Activated T-helper 1 cell treated with anti-CD3 and anti-CD28 coated beads, Interleukin-12 subunit alpha, Interleukin-12 subunit beta, Interleukin-2, Interleukin-4 antibody, amounts not matched to agents 30 ng/mL and 10 ng/mL and 1 ng/mL, durations not matched to agents 14 hours and 24 hours and 36 hours (primary cell): Measurements from ENCODE around the gene AEBP2. TPM values are rescaled to one million over a fixed set of nuclear protein-coding genes. Genes with fewer than 3 reads are reported as not detected.
"Not testable (repeated sequence)": the region's sequence is repeated elsewhere in the genome, so short reads cannot be mapped to it uniquely, and the experiment has no call there.

Experiments
- DNase-seq: peaks from one replicate; pipeline ENCODE4 v3.0.0; 2021; ENCODE audit warnings: low spot score
- H3K27ac Mint-ChIP-seq: one replicate; pipeline ENCODE4 v1.8.0; 2021; ENCODE audit warnings: mild to moderate bottlenecking, mixed read lengths
- H3K27me3 Mint-ChIP-seq: one replicate; pipeline ENCODE4 v1.8.0; 2022; ENCODE audit warnings: mild to moderate bottlenecking, moderate library complexity, mixed read lengths; ENCODE audit not compliant: insufficient read depth
- H3K36me3 Mint-ChIP-seq: one replicate; pipeline ENCODE4 v1.8.0; 2021; ENCODE audit warnings: low read depth, mixed read lengths
- H3K4me1 Mint-ChIP-seq: one replicate; pipeline ENCODE4 v1.8.0; 2021; ENCODE audit warnings: low read depth, mixed read lengths
- H3K4me3 Mint-ChIP-seq: one replicate; pipeline ENCODE4 v1.8.0; 2021; ENCODE audit warnings: mild to moderate bottlenecking, moderate library complexity, mixed read lengths
- H3K9me3 Mint-ChIP-seq: one replicate; pipeline ENCODE4 v1.8.0; 2021; ENCODE audit warnings: mixed read lengths
- intact Hi-C: fragments of 100-400 bp; cut with micrococcal nuclease; formaldehyde crosslinking; loops from one replicate; pipeline ENCODE4 v1.15.1; 2024
- total RNA-seq: library from RNA; stranded (reverse); gene quantifications from 2 replicates; pipeline ENCODE4 v1.2.3, GENCODE V29; 2022

The AEBP2 gene
- total RNA-seq, 1 donor from 2014 or later = 53.9 TPM

DNA sequence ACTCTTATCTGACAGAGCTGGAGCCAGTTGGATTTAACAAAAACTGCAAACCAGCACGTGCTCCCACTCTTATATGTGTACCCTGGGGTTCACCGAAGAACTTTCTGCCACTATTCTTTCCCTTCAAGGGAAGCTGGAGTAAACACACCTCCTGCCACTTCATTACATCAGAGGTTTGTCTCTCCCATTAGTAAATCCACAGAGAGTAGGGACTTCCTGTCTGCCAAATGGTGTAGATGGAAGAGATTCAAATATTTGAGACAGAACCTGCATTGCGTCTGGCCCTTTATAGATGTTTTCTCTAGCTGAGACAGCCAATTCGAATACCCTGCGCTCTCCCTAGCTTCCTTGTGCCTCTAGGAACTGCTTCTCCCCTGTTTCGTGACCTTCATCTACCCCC lies 29.1 kb upstream of the AEBP2 start:
- no peak overlapping the region for H3K27ac Mint-ChIP-seq
- intact Hi-C loops = no loop called here
- no peaks in the 10 kb centered on the region for H3K27me3 Mint-ChIP-seq
- H3K4me1 Mint-ChIP-seq = no peaks in the 10 kb centered on the region
- DNase-seq = no peak
- H3K36me3 Mint-ChIP-seq = no peaks in the 10 kb centered on the region
- no peak overlapping the region for H3K4me3 Mint-ChIP-seq
- H3K9me3 Mint-ChIP-seq = no peaks in the 10 kb centered on the region

DNA sequence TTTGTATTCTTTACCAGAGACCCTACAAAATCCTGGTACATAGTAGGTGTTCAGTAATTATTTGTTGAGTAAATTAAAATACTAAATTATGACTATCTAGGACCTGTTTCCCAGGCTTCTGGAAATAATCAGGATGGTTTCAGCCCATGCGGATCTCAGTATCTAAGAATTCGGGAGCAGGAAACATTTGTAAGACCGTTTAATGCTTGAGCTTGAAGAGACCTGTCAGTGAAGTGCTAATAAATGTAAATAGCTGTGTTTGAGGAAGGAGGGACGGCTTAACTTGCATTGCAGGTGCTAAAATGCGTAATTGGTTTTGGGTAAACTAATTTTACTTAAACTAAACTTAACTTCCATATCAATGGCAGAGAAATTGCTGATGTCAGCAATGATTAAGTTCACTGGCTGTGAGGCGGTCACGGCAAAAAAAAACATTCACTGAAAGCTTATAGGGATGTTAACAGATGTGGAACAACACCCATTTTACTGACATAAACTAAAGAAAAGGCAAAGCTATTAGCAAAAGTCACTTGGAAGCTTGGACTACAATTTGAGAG lies 28.6 kb upstream of the AEBP2 start:
- Mint-ChIP-seq H3K4me3 (no peak overlapping the region), H3K9me3 (no peaks in the 10 kb centered on the region), H3K4me1 (no peaks in the 10 kb centered on the region), H3K27ac (no peak overlapping the region), H3K27me3 (no peaks in the 10 kb centered on the region), H3K36me3 (no peaks in the 10 kb centered on the region)
- no peak for DNase-seq
- intact Hi-C loops = no loop called here

DNA sequence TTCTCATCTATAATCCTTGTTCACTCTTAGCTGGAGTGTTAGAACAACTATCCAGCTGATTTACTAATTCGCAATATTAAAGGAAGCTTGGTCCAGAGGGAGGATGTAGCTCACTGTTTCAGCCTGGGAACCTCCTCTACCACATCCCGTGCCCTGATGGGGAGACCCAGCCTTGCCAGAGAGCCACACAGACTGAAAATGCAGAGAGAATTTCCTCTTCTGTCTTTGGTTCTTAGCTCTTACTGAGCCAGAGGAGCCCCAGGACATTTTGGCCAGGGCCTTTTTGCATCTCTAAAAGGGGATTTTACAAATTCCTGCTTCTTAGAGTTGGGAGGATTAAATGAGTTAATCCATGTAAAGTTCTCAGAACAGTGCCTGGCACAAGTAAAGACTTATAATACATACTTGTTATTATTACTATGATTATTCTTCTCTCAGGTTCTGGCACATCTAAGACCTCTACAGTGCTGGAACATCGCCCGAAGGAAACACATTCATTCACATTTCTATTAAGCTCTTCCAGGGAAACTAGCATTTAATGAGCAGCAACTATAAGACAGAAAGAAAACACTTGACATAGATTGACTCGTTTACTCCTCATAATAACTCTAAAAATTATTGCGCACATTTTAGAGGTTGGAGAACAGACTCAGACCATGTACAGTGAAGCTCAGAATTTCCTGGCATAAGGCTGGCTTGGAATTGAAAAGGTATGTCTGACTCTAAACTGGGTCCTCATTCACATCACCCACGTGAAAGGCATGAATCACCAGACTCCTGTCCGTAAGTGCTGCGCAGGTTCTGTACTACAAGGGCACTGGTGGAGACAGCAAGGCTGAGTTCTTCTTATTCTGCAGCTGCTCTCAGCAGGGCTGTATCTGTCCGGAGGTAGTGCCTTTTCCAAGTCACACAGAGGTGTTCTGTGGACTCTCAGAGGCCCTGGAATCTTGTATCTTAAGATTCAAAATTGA lies 27.8 kb upstream of the AEBP2 start:
- H3K4me1 Mint-ChIP-seq = no peaks in the 10 kb centered on the region
- H3K9me3 Mint-ChIP-seq = no peaks in the 10 kb centered on the region
- H3K27ac Mint-ChIP-seq = no peak overlapping the region
- no peak for DNase-seq
- H3K36me3 Mint-ChIP-seq = no peaks in the 10 kb centered on the region
- no peak overlapping the region for H3K4me3 Mint-ChIP-seq
- H3K27me3 Mint-ChIP-seq = no peaks in the 10 kb centered on the region
- intact Hi-C loops = no loop called here

DNA sequence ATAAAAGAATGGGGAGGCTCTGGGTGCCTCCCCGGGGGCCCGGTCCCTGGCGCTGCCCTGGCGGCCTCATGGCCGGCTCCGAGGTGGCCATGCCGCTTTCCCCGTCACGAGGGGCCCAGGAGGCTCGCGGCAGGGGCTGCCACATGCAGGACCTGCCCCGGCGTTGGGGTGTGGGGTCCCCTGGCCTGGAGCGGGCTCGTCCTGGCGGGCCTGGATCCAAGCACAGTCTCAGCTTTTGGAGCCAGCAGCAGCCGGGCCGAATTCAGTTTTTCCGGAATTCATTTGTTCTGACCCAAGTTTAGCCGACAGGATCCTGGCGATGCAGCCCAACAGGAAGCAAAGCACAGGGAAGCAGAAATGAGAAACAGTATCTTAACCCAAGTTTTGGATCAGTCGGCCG lies 26.4 kb upstream of the AEBP2 start:
- Mint-ChIP-seq H3K4me3 (no peak overlapping the region), H3K27ac (no peak overlapping the region), H3K27me3 (no peaks in the 10 kb centered on the region), H3K9me3 (no peaks in the 10 kb centered on the region), H3K4me1 (peaks cover 4% of the 10 kb centered on the region), H3K36me3 (no peaks in the 10 kb centered on the region)
- intact Hi-C loops = no loop called here
- no peak for DNase-seq

DNA sequence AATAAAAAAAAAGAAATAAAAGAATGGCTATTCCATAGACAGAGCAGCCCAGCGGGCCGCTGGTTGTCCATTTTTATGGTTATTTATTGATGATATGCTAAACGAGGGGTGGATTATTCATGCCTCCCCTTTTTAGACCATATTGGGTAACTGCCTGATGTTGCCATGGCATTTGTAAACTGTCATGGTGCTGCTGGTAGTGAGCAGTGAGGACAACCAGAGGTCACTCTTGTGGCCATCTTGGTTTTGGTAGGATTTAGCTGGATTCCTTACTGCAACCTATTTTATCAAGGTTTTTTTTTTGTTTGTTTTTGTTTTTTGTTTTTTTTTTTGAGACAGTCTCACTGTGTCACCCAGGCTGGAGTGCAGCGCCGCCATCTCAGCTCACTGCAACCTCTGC lies 25.7 kb upstream of the AEBP2 start:
- H3K9me3 Mint-ChIP-seq, H3K27me3 Mint-ChIP-seq, H3K36me3 Mint-ChIP-seq, H3K4me3 Mint-ChIP-seq, intact Hi-C loops, H3K4me1 Mint-ChIP-seq, DNase-seq, H3K27ac Mint-ChIP-seq: not testable (repeated sequence)

DNA sequence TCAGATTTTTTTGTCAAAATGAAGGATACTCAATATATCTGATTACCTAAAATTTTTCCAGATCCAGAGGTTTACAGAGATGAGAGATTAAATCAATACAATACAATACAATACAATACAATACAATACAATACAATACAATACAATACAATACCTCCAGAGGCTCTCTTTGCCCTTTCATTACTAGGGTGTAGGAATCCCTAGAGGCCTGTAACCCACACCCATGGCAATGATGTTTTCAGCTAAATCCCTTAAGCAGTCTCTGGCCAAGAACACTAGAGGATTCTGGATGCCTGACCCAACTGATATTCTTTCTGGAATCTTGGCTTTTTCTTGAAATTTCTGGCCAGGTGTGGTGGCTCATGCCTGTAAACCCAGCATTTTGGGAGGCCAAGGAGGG lies 23.7 kb upstream of the AEBP2 start:
- no peak overlapping the region for H3K4me3 Mint-ChIP-seq
- peaks cover 5% of the 10 kb centered on the region for H3K4me1 Mint-ChIP-seq
- no peak for DNase-seq
- no peaks in the 10 kb centered on the region for H3K36me3 Mint-ChIP-seq
- intact Hi-C loops = no loop called here
- no peaks in the 10 kb centered on the region for H3K9me3 Mint-ChIP-seq
- H3K27me3 Mint-ChIP-seq = no peaks in the 10 kb centered on the region
- H3K27ac Mint-ChIP-seq = no peak overlapping the region

DNA sequence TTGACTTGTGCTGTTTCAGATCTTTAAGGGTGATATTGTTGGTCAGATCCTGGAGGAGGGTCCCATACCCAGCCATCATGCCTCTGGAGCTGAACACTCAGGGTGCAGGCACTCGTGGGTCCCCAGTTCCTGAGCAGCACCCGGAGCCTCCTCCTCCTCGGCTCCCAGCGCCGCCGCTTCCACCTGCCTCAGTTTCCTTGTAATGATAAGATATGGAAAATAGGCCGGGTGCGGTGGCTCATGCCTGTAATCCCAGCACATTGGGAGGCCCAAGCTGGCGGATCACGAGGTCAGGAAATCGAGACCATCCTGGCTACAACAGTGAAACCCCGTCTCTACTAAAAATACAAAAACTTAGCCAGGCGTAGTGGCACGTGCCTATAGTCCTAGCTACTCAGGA lies 20.2 kb upstream of the AEBP2 start:
- Mint-ChIP-seq H3K27ac (no peak overlapping the region), H3K9me3 (no peaks in the 10 kb centered on the region), H3K36me3 (no peaks in the 10 kb centered on the region), H3K4me3 (no peak overlapping the region), H3K27me3 (no peaks in the 10 kb centered on the region), H3K4me1 (peaks cover 17% of the 10 kb centered on the region)
- DNase-seq = no peak
- intact Hi-C loops = no loop called here

DNA sequence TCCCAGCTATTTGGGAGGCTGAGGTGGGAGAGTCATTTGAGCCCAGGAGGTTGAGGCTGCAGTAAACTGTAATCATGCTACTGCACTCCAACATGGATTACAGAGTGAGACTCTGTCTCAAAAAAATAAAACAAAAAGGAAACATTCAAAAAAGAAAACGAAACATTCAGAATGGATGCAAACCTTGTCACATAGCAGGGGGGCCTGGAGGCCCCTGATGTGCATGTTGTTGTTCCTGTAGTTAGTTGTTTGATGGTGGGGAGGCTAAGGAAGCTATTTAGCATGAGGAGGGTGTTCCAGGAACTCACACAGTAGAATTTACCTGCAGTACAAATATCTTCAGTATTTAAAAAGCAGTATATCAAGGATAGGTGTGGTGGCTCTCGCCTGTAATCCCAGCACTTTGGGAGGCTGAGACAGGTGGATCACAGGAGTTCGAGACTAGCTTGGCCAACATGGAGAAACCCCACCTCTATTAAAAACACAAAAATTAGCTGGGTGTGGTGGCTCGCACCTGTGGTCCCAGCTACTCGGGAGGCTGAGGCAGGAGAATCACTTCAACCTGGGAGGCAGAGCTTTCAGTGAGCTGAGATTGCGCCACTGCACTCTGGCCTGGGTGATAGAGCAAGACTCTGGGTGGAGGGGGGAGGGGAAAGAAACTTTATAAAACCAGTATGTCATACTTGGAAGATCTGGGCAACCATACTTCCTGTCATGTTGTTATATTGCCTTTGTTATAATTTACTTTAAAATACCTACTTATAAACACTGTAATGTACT lies 17.6 kb upstream of the AEBP2 start:
- Mint-ChIP-seq H3K27me3 (no peaks in the 10 kb centered on the region), H3K4me1 (peaks cover 17% of the 10 kb centered on the region), H3K27ac (peak overlapping the region; percentile 48), H3K9me3 (no peaks in the 10 kb centered on the region), H3K36me3 (no peaks in the 10 kb centered on the region), H3K4me3 (no peak overlapping the region)
- intact Hi-C loops = no loop called here
- DNase-seq = no peak

DNA sequence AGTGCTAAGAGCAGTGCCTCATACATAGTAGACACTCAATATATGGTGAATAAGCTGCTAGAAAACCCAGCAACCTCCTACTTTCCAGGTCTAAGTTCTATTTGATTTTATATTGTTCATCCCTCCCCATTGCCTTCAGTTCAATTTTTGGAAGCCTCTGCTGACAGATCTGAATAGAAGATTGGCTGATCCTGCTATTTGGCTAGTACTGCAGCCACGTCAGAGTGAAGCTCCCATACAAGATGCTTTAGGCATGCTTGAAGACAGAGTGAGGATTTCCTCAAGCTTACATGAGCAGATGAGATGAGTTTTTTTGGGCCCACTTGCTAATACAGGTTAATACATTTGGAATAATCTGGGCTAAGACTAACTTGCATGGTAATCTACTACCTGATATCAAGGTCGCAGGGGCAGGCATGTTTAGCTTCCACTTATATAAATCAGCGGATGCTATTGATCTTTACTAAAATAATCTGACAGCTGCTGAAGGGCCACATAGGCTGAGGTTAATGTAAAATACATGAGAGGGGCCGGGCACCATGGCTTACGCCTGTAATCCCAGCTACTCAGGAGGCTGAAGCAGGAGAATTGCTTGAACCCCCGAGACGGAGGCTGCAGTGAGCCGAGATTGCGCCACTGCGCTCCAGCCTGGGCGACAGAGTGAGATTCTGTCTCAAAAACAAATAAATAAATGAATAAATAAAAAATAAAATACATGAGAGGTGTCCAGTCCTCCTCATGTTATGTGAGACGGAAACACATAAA lies 15.9 kb upstream of the AEBP2 start:
- Mint-ChIP-seq H3K9me3 (no peaks in the 10 kb centered on the region), H3K36me3 (peaks cover 2% of the 10 kb centered on the region), H3K27me3 (no peaks in the 10 kb centered on the region), H3K4me3 (no peak overlapping the region), H3K27ac (no peak overlapping the region), H3K4me1 (peaks cover 18% of the 10 kb centered on the region)
- intact Hi-C loops = no loop called here
- no peak for DNase-seq

DNA sequence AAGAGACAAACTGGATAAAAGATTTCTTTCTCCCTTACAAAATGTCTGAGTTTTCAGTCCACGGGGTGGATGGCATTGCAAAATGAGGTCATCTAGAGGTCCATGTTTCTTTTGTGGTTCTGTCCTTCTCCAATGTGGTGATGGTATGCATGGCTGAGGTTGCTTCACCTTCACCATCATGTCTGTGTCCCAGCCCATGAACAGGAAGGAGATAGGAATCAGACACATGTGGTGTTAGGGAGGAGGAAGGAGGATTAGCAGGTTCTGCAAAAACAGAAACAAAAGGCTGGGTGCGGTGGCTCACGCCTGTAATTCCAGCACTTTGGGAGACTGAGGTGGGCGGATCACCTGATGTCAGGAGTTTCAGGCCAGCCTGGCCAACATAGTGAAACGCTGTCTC lies 11.0 kb upstream of the AEBP2 start:
- Mint-ChIP-seq H3K27ac (no peak overlapping the region), H3K9me3 (no peaks in the 10 kb centered on the region), H3K4me1 (peaks cover 32% of the 10 kb centered on the region), H3K4me3 (no peak overlapping the region), H3K36me3 (peaks cover 10% of the 10 kb centered on the region), H3K27me3 (no peaks in the 10 kb centered on the region)
- intact Hi-C loops = no loop called here
- no peak for DNase-seq

DNA sequence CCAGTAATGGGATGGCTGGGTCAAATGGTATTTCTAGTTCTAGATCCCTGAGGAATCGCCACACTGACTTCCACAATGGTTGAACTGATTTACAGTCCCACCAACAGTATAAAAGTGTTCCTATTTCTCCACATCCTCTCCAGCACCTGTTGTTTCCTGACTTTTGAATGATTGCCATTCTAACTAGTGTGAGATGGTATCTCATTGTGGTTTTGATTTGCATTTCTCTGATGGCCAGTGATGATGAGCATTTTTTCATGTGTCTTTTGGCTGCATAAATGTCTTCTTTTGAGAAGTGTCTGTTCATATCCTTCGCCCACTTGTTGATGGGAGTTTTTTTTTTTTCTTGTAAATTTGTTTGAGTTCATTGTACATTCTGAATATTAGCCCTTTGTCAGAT lies 9.8 kb upstream of the AEBP2 start:
- not testable (repeated sequence) for H3K27me3 Mint-ChIP-seq, H3K9me3 Mint-ChIP-seq, H3K27ac Mint-ChIP-seq

DNA sequence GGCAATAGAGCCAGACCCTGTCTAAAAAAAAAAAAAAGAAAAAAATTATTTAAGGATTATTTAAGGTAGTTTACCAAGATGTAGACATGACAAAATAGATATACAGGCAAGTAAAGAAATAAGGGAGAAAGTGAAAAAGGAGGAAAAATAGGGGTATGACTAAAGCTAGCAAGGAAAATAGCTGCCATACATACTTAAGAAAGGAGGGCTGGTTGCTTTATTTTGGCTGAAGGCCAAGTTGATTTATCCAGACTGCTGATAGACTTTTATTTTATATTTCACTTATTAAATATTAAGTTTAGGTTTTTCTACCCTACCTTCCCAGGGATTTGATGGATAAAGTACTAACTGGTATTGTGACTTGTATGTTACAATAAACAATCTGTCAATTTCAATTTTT lies 8.3 kb upstream of the AEBP2 start:
- H3K4me1 Mint-ChIP-seq = peaks cover 48% of the 10 kb centered on the region
- peak overlapping the region; percentile 99 for H3K27ac Mint-ChIP-seq
- no peak overlapping the region for H3K4me3 Mint-ChIP-seq
- no peak for DNase-seq
- H3K9me3 Mint-ChIP-seq = no peaks in the 10 kb centered on the region
- intact Hi-C loops = loop anchor here (1.0 to 10.0 kb wide), 2 partner anchors 248 to 464 kb away; no protein-coding TSS in a partner anchor
- no peaks in the 10 kb centered on the region for H3K27me3 Mint-ChIP-seq
- H3K36me3 Mint-ChIP-seq = peaks cover 10% of the 10 kb centered on the region

More for the DNA sequence above, 9.8 kb upstream of the AEBP2 start:
- H3K4me3 Mint-ChIP-seq, DNase-seq, intact Hi-C loops: not testable (repeated sequence)
- Mint-ChIP-seq H3K4me1 (peaks cover 35% of the 10 kb centered on the region), H3K36me3 (peaks cover 10% of the 10 kb centered on the region)
